ENCODE results near the gene SORCS2.

Gene SORCS2

GRCh38 chr4:7187168-7187535, 5.2 kb upstream of the SORCS2 start:
- DNase-seq, result no peak

- no peak for DNase-seq
Measured at GRCh38 chr4:7187691-7188090, 4.6 kb upstream of the SORCS2 start.

DNA sequence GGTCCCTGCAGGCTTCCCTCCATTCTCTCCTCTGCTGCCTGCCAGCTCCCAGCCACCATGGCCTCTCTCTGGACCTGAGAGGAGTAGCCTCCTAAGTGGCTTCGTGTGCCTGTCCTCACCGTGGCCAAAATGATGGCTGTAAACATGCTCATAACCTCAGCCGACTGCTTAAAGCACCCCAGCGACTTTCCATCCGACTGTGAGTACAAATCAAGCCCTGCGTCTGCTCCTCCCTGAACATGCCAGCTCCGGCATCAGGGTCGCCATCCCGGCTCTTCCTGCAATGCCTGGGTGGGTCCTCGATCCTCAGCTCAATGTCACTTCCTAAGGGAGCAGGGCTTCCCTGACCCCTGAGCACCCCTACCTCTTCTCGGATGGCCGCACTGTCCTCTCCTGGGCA, 3.3 kb upstream of the SORCS2 start:
- DNase-seq, result no peak

GRCh38 chr4:7189475-7190277, 2.7 kb upstream of the SORCS2 start:
- no peak for DNase-seq

GRCh38 chr4:7190278-7190594, 2.1 kb upstream of the SORCS2 start:
- no peak for DNase-seq

DNA sequence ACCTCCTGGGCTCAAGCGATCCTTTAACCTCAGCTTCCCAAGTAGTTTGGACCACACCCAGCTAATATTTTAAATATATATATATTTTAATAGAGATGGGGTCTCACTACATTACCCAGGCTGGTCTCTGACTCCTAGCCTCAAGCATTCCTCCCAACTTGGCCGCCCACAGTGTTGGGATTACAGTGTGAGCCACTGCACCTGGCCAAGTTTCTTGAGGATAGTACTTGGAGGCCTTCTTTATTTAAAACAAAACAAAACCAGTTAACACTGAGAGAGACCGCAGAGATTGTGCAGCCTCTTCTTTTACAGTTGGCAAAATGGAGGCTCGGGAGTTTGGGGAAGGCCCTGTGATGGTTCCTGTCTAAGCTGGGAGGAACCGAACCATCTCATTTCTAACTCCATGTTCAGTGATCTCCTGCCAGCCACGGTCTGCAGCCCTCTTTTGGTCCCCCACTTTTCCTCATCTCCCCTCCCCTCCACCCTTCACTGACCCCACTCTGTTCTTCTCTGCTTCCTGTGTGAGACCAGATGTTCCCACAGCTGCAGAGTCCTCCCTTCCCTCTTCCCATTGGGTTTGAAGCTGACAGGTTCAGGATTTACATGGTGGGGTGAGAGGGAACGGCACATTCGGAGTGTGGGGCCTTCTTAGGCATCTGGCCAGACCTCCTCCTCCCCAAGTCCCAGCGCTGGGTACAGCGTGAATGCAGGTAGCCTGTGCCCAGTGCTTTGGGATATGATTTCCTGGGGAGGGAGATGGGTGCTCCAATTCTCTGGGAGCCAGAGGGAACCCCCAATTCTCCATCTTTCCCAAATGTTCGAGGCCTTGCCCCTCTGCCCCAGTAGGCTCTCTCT, 1.4 kb upstream of the SORCS2 start:
- DNase-seq, result no peak

- no peak for DNase-seq
Measured at GRCh38 chr4:7191546-7192251, 639 bp upstream of the SORCS2 start.

DNA sequence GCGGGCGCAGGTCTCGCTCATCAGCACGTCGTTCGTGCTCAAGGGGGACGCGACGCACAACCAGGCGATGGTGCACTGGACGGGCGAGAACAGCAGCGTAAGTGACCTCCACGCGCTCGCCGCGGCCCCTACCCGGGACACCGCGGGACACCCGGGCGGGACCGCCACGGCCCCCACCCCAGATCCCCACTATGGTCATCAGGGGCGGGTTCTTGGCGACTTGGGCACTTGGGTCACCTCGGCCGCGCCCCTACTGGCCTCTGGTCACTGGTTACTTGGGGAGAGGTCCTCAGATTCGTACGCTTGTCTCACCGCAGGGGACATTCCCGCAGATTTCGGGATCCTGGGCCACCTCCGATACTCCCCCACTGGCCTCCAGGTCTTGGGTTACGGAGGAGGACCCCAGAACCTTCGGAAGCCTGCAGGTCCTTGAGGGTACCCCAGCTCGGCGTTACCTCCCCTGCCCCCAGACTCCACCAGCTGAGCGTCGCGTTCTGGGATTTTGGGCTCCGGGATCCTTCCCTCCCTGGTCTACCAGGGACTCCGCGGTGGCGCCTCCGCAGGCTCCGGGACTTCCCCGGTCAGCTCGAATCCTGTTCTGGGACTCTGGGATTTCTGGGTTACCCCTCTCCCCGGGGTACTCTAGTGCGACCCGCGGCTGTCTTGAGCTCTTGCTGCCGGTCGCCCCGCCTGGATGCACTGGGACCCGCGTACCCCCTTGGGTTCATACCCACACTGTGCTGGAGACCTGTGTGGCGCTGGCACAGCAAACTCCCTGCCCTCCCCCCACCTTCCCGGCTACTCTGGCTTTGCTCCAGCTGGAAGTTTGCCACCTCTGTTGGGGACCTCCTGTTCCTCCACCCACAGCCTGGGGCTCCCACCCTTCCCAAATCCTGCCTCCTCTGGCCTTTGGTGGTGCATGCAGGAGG, 956 bp downstream of the SORCS2 start:
- DNase-seq, result no peak

GRCh38 chr4:7194251-7195140, 2.2 kb downstream of the SORCS2 start:
- DNase-seq, result no peak

- no peak for DNase-seq
Measured at GRCh38 chr4:7195141-7195515, 2.8 kb downstream of the SORCS2 start.

DNA sequence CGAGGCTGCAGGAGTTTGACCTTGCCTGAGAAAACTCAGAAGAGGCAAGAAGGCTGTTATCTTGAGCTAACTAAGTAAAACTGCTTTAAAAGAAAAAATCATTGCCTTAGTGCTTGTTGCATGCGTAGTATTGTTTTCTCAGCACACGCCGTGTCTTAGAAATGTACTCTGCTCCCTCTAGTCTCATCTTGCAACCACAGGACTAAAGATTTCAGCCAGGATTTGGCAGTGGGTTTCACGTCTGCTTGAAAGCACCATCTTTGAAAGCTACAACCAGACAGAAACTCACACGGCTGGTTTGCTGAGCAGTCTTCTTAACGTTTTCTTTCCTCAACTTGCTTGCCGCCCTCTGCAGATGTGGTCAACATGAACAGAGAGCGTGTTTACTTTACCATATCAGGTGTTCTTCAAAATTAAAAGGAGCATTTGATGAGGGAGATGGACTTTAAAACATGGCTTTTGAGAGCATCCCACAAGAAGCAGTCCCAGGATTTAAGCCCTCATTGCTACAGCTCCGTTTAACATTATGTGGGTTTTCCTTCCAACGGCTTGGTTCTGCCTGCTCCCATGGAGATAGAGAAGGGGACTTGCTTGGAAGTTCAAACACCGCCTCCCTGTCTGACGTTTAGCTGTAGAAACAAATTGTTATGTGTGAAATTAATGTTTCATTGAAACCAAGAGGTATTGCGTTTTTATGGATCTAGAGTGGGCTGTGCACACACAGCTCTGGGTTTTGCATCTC, 3.4 kb downstream of the SORCS2 start:
- DNase-seq, result no peak

- no peak for DNase-seq
Measured at GRCh38 chr4:7196288-7196651, 3.9 kb downstream of the SORCS2 start.

GRCh38 chr4:7196736-7197135, 4.4 kb downstream of the SORCS2 start:
- no peak for DNase-seq

DNA sequence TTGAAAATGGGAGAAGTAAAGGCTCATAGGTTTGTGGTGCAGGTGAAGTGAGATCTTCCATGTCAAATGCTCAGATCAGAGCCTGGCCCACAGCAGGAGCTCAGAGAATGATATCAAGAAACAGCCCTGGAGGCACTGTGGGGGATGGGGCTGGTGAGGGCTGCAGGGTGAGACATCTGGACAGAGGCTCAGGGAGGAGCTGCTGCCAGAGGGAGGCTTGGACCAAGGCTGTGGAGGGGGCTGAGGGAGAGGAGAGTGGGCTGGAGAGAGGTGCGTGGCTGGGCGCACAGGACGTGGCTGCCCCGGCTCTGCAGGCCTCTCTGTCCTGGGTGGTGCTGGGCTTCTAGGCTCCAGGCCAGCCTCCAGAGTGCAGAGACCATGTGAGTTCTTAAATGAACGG, 5.6 kb downstream of the SORCS2 start:
- no peak for DNase-seq

- no peak for DNase-seq
Measured at GRCh38 chr4:7198440-7199128, 6.2 kb downstream of the SORCS2 start.

- no peak for DNase-seq
Measured at GRCh38 chr4:7199129-7199725, 6.9 kb downstream of the SORCS2 start.

DNA sequence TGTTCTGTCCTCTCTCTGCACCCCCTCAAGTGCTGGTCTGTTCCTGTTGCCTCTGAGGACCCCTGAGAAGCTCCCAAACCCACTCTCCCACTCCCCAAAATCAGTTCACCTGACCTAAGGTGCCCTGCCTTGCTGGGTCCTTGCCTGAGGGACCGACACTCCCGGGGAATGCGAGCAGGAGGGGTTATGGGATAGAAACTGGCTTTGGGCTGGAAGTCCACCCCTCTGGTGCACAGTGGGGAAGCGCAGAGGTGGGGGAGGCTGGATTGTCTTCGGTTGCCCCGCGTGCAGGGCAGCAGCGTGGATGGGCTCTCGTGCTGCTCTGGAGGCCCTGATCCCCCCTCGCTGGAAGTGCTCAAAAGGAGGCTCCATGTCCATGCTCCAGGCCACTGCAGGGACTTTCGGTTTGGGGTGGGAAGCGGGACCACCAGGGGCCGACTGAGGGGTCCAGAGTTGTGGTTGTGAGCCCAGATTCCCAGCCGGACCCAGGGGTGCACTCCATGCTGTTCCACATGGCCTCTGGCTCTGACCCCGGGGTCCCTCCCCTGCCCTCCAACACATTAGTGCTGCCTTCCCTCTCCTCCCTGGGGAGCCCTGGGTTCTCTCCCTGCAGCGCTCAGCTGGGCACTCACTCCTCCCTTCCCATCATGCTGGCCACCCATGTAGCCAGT, 7.6 kb downstream of the SORCS2 start:
- no peak for DNase-seq

DNA sequence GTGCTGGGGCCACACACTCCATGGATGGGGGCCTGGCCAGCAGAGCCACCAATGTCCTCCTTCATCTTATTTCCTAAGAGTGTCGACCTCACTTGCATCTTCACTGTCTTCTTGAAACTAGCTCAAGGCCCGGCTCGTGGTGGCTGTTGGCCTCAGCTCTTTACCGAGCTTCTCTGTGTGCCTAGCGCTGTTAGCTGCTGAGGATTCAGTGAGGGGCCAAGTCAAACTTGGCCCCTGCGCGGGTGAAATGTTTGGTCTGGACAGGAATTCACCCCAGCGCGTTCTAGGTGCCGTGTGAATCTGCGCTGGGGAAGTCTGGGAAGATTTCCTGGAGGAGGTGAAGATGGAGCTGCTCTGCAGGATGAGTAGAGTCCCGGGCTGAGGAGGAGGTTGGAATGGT, 8.5 kb downstream of the SORCS2 start:
- DNase-seq, result no peak
